ENCODE data around the gene FAM162B. TPM values are rescaled to one million over a fixed set of nuclear protein-coding genes. Genes with fewer than 3 reads are reported as not detected.

Gene FAM162B
- total and polyA plus RNA-seq, 2 donors (not counting 3 experiments of a cell fraction or from before 2014, with no cell fraction given), result 0.36 TPM; not detected in 1

DNA sequence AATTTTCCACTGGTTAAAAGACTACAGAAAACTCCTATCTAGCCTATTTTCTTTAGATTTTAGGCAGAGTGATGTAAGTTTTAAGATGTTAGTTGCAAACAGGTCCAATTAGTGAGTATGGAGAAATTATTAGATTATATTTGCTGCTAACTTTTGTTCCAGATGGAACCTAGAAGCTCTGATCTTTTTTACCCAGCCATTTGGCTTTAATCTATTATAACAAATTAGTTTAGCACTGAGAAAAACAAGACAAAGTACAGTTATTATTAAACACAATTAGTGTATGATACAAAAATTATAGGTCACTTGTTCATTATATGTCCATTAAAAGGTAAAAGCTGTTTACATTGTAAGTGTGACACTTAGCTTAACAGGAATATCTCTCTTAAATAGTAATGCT lies 2.5 kb downstream of the FAM162B start:
- no peaks in the 10 kb centered on the region for H3K79me2 ChIP-seq (ENCODE audit: control insufficient read depth, insufficient read depth, low read length)
- CTCF ChIA-PET, result interaction anchor here (0.8 to 1.1 kb wide), 2 partner anchors 16 to 476 kb away, joined by 3 read pairs; no protein-coding TSS in a partner anchor
- dilution Hi-C loops (cut with MboI; ENCODE audit: extremely low pct_ligation_motif_present, low sequenced_read_pairs), result no loop called here

DNA sequence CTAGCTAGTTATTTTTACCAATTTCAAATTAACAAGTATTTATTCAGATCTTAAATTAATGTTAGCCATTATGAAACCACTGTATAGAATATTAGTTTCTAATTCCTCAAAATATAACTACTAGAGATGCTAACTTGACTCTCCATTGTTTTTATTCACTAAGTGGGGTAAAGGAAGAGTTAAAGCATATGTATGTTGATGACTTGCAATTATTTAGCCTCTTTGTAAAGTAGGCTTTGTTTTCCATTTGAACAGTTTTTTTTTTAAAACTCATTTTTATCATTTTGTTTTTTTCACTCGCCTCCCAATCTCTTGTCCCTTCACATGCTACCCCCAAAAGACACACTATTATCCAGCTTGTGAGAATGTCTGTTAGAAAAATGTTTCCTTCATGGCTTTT lies 3.3 kb downstream of the FAM162B start:
- H3K9me1 ChIP-seq (replicated peaks; ENCODE audit: control insufficient read depth, extremely low read depth, insufficient read depth, low read length), result no peaks in the 10 kb centered on the region
- TF ChIP-seq FOS (IDR thresholded peaks at IDR 0.05; ENCODE audit: borderline replicate concordance, insufficient read depth, low read length), result no peak
- TF ChIP-seq, protein P1, sequence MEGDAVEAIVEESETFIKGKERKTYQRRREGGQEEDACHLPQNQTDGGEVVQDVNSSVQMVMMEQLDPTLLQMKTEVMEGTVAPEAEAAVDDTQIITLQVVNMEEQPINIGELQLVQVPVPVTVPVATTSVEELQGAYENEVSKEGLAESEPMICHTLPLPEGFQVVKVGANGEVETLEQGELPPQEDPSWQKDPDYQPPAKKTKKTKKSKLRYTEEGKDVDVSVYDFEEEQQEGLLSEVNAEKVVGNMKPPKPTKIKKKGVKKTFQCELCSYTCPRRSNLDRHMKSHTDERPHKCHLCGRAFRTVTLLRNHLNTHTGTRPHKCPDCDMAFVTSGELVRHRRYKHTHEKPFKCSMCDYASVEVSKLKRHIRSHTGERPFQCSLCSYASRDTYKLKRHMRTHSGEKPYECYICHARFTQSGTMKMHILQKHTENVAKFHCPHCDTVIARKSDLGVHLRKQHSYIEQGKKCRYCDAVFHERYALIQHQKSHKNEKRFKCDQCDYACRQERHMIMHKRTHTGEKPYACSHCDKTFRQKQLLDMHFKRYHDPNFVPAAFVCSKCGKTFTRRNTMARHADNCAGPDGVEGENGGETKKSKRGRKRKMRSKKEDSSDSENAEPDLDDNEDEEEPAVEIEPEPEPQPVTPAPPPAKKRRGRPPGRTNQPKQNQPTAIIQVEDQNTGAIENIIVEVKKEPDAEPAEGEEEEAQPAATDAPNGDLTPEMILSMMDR (IDR thresholded peaks at IDR 0.05; ENCODE audit: extremely low read depth in 1 of 2, insufficient read depth in 1 of 2, low read depth in 1 of 2, low read length in 2 of 2), result no peak
- no peak for TF ChIP-seq GATA2 (IDR thresholded peaks at IDR 0.05; ENCODE audit: insufficient read depth, insufficient read length, low read depth, low read length)
- TF ChIP-seq POLR2AphosphoS5 (IDR thresholded peaks at IDR 0.05; ENCODE audit: insufficient read depth, low read depth, low read length), result no peak
- TF ChIP-seq MYC (IDR thresholded peaks at IDR 0.05; ENCODE audit: low read depth, low read length), result no peak
- no peak for TF ChIP-seq EZH2 (IDR thresholded peaks at IDR 0.05; ENCODE audit: borderline replicate concordance, low read depth, low read length, severe bottlenecking)
- TF ChIP-seq, protein P2, sequence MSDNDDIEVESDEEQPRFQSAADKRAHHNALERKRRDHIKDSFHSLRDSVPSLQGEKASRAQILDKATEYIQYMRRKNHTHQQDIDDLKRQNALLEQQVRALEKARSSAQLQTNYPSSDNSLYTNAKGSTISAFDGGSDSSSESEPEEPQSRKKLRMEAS (IDR thresholded peaks at IDR 0.05; ENCODE audit: insufficient read depth, insufficient read length), result no peak
- TF ChIP-seq JUN (IDR thresholded peaks at IDR 0.05; ENCODE audit: borderline replicate concordance, insufficient read depth, insufficient read length, low read depth), result no peak
- TF ChIP-seq POLR2A (IDR thresholded peaks at IDR 0.05; ENCODE audit: low read depth, low read length), result no peak
- H3K9me3 ChIP-seq (replicated peaks; ENCODE audit: control insufficient read depth, insufficient read depth, low read length), result no peaks in the 10 kb centered on the region
- no TSS peak for BruUV-seq (replicated peaks)
- DNase-seq (ENCODE audit: low read depth, low spot score) (no peak), FAIRE-seq (no peak)
- no peak overlapping the region for H3K27ac ChIP-seq (ENCODE audit: insufficient read depth, low read depth, low read length)
- no peak overlapping the region for H3K4me3 ChIP-seq (replicated peaks in 1 of 3; ENCODE audit: insufficient read depth in 1 of 3, low read depth in 1 of 3, low read length in 3 of 3)
- dilution Hi-C loops (cut with MboI; ENCODE audit: extremely low pct_ligation_motif_present, low sequenced_read_pairs), result no loop called here
- ChIA-PET POLR2A (no interaction called here), CTCF (interaction anchor here (0.9 kb wide), 1 partner anchor 180 kb away, joined by 3 read pairs; no protein-coding TSS in a partner anchor)
- no peak overlapping the region for H3K9ac ChIP-seq (replicated peaks; ENCODE audit: extremely low read depth, insufficient read depth, low read length)
- H3K4me2 ChIP-seq (ENCODE audit: insufficient read depth, low read length), result no peak overlapping the region
- intact Hi-C loops (cut with micrococcal nuclease), result no loop called here
- no peak overlapping the region for H2AFZ ChIP-seq (ENCODE audit: low read depth, low read length)
- peaks cover 7% of the 10 kb centered on the region for H3K4me1 ChIP-seq (ENCODE audit: control insufficient read depth, extremely low read depth, insufficient read depth, low read length)
- H3K36me3 ChIP-seq (ENCODE audit: control insufficient read depth in 2 of 2, extremely low read depth in 1 of 2, insufficient read depth in 2 of 2, low read length in 2 of 2), result no peaks in the 10 kb centered on the region
- H3K79me2 ChIP-seq (ENCODE audit: control insufficient read depth, insufficient read depth, low read length), result no peaks in the 10 kb centered on the region
- H3K27me3 ChIP-seq (ENCODE audit: control insufficient read depth in 2 of 2, insufficient read depth in 2 of 2, low read length in 2 of 2), result peaks cover 12 to 17% of the 10 kb centered on the region in 2 experiments
- no peaks in the 10 kb centered on the region for H4K20me1 ChIP-seq (replicated peaks; ENCODE audit: control insufficient read depth, extremely low read depth, insufficient read depth, low read length)

More for the DNA sequence above, 2.5 kb downstream of the FAM162B start:
- FAIRE-seq (no peak), DNase-seq (ENCODE audit: low read depth, low spot score) (no peak)
- Histone ChIP-seq H3K4me2 (ENCODE audit: insufficient read depth, low read length) (no peak overlapping the region), H3K36me3 (ENCODE audit: control insufficient read depth in 2 of 2, extremely low read depth in 1 of 2, insufficient read depth in 2 of 2, low read length in 2 of 2) (no peaks in the 10 kb centered on the region), H2AFZ (ENCODE audit: low read depth, low read length) (no peak overlapping the region), H3K4me1 (ENCODE audit: control insufficient read depth, extremely low read depth, insufficient read depth, low read length) (peaks cover 7% of the 10 kb centered on the region), H3K9me1 (replicated peaks; ENCODE audit: control insufficient read depth, extremely low read depth, insufficient read depth, low read length) (no peaks in the 10 kb centered on the region), H3K27ac (ENCODE audit: insufficient read depth, low read depth, low read length) (no peak overlapping the region), H4K20me1 (replicated peaks; ENCODE audit: control insufficient read depth, extremely low read depth, insufficient read depth, low read length) (no peaks in the 10 kb centered on the region), H3K4me3 (replicated peaks in 1 of 3; ENCODE audit: insufficient read depth in 1 of 3, low read depth in 1 of 3, low read length in 3 of 3) (no peak overlapping the region), H3K27me3 (ENCODE audit: control insufficient read depth in 2 of 2, insufficient read depth in 2 of 2, low read length in 2 of 2) (peaks cover 11 to 17% of the 10 kb centered on the region in 2 experiments), H3K9me3 (replicated peaks; ENCODE audit: control insufficient read depth, insufficient read depth, low read length) (no peaks in the 10 kb centered on the region), H3K9ac (replicated peaks; ENCODE audit: extremely low read depth, insufficient read depth, low read length) (no peak overlapping the region)
- POLR2A ChIA-PET, result interaction anchor here (0.6 kb wide), 1 partner anchor 68 kb away, joined by 3 read pairs; no protein-coding TSS in a partner anchor
- intact Hi-C loops (cut with micrococcal nuclease), result no loop called here
- TF ChIP-seq, protein P1 (IDR thresholded peaks at IDR 0.05; ENCODE audit: extremely low read depth in 1 of 2, insufficient read depth in 1 of 2, low read depth in 1 of 2, low read length in 2 of 2), result no peak
- TF ChIP-seq GATA2 (IDR thresholded peaks at IDR 0.05; ENCODE audit: insufficient read depth, insufficient read length, low read depth, low read length), result no peak
- no peak for TF ChIP-seq FOS (IDR thresholded peaks at IDR 0.05; ENCODE audit: borderline replicate concordance, insufficient read depth, low read length)
- BruUV-seq (replicated peaks), result no TSS peak

Measured in endothelial cell of umbilical vein (primary cell).